Measurements from ENCODE around the gene LCAT. TPM values are rescaled to one million over a fixed set of nuclear protein-coding genes. Genes with fewer than 3 reads are reported as not detected.
A peak's percentile ranks its signal among the peaks of the same experiment; 100 is the strongest.

The LCAT gene
- total and polyA plus RNA-seq, 2 experiments from 2014 or later: 13.7 to 18.9 TPM

DNA sequence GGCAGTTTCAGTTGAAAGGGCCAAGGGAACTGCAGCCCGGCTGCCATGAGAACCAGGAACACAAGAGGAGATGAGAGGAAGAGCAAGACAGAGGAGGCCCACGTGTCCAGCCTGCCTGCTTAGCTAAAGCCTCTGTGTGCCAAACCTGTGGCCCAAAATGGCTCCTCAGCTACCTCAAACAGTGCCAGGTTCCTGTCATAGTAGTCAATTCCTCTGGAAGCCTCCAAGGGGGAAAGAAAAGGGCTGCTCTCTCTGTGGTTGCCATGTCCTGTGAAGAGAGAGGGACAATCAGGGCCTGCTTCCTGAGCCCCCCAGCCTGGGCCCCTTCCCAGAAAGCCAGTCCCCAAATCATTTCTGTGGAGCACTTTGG is 19.4 kb upstream of the LCAT start:
- Histone ChIP-seq H3K36me3 (ENCODE audit: insufficient read depth) (peaks cover 4% of the 10 kb centered on the region), H3K27me3 (ENCODE audit: insufficient read depth) (no peaks in the 10 kb centered on the region), H2AFZ (no peak overlapping the region), H3K27ac (ENCODE audit: low read depth) (no peak overlapping the region), H4K20me1 (replicated peaks; ENCODE audit: insufficient read depth) (peaks cover 29% of the 10 kb centered on the region), H3K79me2 (replicated peaks; ENCODE audit: insufficient read depth) (peaks cover 42% of the 10 kb centered on the region), H3K4me2 (no peak overlapping the region), H3F3A (replicated peaks; ENCODE audit: low read depth) (0 out of 2 replicates have a peak, but pooled peaks cover 16% of the 10 kb centered on the region), H3K4me3 (no peak overlapping the region), H3K4me1 (ENCODE audit: insufficient read depth) (peaks cover 38% of the 10 kb centered on the region), H3K9me2 (ENCODE audit: insufficient read depth) (no peaks in the 10 kb centered on the region)
- DNase-seq (ENCODE audit: low spot score): no peak
- no peak for TF ChIP-seq ZNF114 (CRISPR knock-in tag; IDR thresholded peaks at IDR 0.05)
- TF ChIP-seq, protein P1, sequence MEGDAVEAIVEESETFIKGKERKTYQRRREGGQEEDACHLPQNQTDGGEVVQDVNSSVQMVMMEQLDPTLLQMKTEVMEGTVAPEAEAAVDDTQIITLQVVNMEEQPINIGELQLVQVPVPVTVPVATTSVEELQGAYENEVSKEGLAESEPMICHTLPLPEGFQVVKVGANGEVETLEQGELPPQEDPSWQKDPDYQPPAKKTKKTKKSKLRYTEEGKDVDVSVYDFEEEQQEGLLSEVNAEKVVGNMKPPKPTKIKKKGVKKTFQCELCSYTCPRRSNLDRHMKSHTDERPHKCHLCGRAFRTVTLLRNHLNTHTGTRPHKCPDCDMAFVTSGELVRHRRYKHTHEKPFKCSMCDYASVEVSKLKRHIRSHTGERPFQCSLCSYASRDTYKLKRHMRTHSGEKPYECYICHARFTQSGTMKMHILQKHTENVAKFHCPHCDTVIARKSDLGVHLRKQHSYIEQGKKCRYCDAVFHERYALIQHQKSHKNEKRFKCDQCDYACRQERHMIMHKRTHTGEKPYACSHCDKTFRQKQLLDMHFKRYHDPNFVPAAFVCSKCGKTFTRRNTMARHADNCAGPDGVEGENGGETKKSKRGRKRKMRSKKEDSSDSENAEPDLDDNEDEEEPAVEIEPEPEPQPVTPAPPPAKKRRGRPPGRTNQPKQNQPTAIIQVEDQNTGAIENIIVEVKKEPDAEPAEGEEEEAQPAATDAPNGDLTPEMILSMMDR (conservative IDR thresholded peaks at IDR 0.05; ENCODE audit: low read depth in 2 of 2): no peak
- TF ChIP-seq POLR2AphosphoS5 (IDR thresholded peaks at IDR 0.05; ENCODE audit: low read depth): no peak
- TF ChIP-seq EZH2phosphoT487 (IDR thresholded peaks at IDR 0.05; ENCODE audit: unreplicated experiment): no peak
- H3K36me3 Mint-ChIP-seq (ENCODE audit: low read depth): peaks cover 28% of the 10 kb centered on the region
- peaks cover 37% of the 10 kb centered on the region for H3K4me1 Mint-ChIP-seq
- peaks cover 10% of the 10 kb centered on the region for H3K27me3 Mint-ChIP-seq (ENCODE audit: insufficient read depth, low read depth, poor library complexity)
- no peak overlapping the region for H3K27ac Mint-ChIP-seq
- 0 out of 3 replicates have a peak overlapping the region, but pooled peaks have one; percentile 52 for H3K4me3 Mint-ChIP-seq
- ATAC-seq: no peak
- no peaks in the 10 kb centered on the region; the same call in 2 of the 3 replicates for H3K9me3 Mint-ChIP-seq

DNA sequence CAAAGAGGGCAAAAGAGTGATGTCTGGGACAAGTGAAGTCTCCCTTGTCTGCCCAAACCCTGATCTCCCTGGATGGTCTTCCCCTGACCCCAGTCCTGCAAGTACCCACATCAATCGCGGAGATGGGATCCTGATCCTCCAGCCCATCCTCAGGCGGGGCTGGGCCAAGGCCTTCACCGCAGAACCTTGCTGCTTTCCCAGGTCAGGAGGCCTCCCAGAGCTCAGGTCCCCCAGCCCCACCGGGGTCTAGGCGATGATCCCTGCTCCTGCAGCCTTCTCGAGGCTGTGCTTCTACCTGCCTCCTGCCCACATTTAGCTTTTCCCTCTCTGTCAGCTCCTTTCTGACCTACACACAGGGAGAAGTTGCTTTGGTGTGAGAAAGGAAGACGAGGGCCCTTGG is 18.2 kb upstream of the LCAT start:
- ATAC-seq: no peak
- Histone ChIP-seq H3F3A (replicated peaks; ENCODE audit: low read depth) (0 out of 2 replicates have a peak, but pooled peaks cover 10% of the 10 kb centered on the region), H3K4me1 (ENCODE audit: insufficient read depth) (peaks cover 31% of the 10 kb centered on the region), H3K79me2 (replicated peaks; ENCODE audit: insufficient read depth) (peaks cover 33% of the 10 kb centered on the region), H3K36me3 (ENCODE audit: insufficient read depth) (peaks cover 4% of the 10 kb centered on the region), H2AFZ (no peak overlapping the region), H4K20me1 (replicated peaks; ENCODE audit: insufficient read depth) (peaks cover 25% of the 10 kb centered on the region), H3K4me2 (no peak overlapping the region), H3K4me3 (no peak overlapping the region), H3K27me3 (ENCODE audit: insufficient read depth) (no peaks in the 10 kb centered on the region), H3K27ac (ENCODE audit: low read depth) (no peak overlapping the region), H3K9me2 (ENCODE audit: insufficient read depth) (no peaks in the 10 kb centered on the region)
- Mint-ChIP-seq H3K27ac (no peak overlapping the region), H3K4me3 (no peak overlapping the region), H3K4me1 (peaks cover 34% of the 10 kb centered on the region), H3K9me3 (no peaks in the 10 kb centered on the region; the same call in 2 of the 3 replicates), H3K27me3 (ENCODE audit: insufficient read depth, low read depth, poor library complexity) (peaks cover 7% of the 10 kb centered on the region), H3K36me3 (ENCODE audit: low read depth) (peaks cover 31% of the 10 kb centered on the region)
- DNase-seq (ENCODE audit: low spot score): no peak
- TF ChIP-seq NANOG (IDR thresholded peaks at IDR 0.05; ENCODE audit: borderline replicate concordance): no peak
- TF ChIP-seq CREB1 (CRISPR knock-in tag; IDR thresholded peaks at IDR 0.05; ENCODE audit: low read depth): no peak
- TF ChIP-seq ZNF331 (CRISPR knock-in tag; IDR thresholded peaks at IDR 0.05; ENCODE audit: low read depth): no peak
- no peak for TF ChIP-seq STAT1 (IDR thresholded peaks at IDR 0.05; ENCODE audit: unreplicated experiment)
- TF ChIP-seq, protein P1 (conservative IDR thresholded peaks at IDR 0.05; ENCODE audit: low read depth in 2 of 2): no peak
- no peak for TF ChIP-seq ZNF114 (CRISPR knock-in tag; IDR thresholded peaks at IDR 0.05)
- TF ChIP-seq, protein P2, sequence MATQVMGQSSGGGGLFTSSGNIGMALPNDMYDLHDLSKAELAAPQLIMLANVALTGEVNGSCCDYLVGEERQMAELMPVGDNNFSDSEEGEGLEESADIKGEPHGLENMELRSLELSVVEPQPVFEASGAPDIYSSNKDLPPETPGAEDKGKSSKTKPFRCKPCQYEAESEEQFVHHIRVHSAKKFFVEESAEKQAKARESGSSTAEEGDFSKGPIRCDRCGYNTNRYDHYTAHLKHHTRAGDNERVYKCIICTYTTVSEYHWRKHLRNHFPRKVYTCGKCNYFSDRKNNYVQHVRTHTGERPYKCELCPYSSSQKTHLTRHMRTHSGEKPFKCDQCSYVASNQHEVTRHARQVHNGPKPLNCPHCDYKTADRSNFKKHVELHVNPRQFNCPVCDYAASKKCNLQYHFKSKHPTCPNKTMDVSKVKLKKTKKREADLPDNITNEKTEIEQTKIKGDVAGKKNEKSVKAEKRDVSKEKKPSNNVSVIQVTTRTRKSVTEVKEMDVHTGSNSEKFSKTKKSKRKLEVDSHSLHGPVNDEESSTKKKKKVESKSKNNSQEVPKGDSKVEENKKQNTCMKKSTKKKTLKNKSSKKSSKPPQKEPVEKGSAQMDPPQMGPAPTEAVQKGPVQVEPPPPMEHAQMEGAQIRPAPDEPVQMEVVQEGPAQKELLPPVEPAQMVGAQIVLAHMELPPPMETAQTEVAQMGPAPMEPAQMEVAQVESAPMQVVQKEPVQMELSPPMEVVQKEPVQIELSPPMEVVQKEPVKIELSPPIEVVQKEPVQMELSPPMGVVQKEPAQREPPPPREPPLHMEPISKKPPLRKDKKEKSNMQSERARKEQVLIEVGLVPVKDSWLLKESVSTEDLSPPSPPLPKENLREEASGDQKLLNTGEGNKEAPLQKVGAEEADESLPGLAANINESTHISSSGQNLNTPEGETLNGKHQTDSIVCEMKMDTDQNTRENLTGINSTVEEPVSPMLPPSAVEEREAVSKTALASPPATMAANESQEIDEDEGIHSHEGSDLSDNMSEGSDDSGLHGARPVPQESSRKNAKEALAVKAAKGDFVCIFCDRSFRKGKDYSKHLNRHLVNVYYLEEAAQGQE (IDR thresholded peaks at IDR 0.05; ENCODE audit: unreplicated experiment): no peak

Measured in GM23338 (cell line).